GM12864 (cell line): ENCODE measurements around the gene PTPRM.

Source experiments
- DNase-seq: peaks from one replicate; pipeline ENCODE4 v3.0.0-alpha.2; 2011; ENCODE audit warnings: low read depth
- H3K4me3 ChIP-seq: 2 replicates; pipeline ENCODE4 v1.5.1; 2011; ENCODE audit warnings: mild to moderate bottlenecking, low read depth, low read length, control low read depth
- CTCF ChIP-seq: IDR thresholded peaks from 2 replicates; pipeline ENCODE4 v1.5.1; 2011; ENCODE audit warnings: low read depth, mild to moderate bottlenecking, moderate library complexity, low read length, control low read depth, inconsistent platforms; ENCODE audit errors: missing control alignments

PTPRM gene

GRCh38 chr18:8296886-8297616, 729.9 kb downstream of the PTPRM start:
- TF ChIP-seq CTCF: no peak
- DNase-seq: no peak
- H3K4me3 ChIP-seq: no peak overlapping the region

GRCh38 chr18:8298186-8298585, 731.1 kb downstream of the PTPRM start:
- no peak overlapping the region for H3K4me3 ChIP-seq
- no peak for DNase-seq
- TF ChIP-seq CTCF: no peak

- no peak overlapping the region for H3K4me3 ChIP-seq
- no peak for TF ChIP-seq CTCF
- DNase-seq: no peak
Observed at GRCh38 chr18:8299054-8299980, 732.2 kb downstream of the PTPRM start.

- no peak for TF ChIP-seq CTCF
- no peak for DNase-seq
- no peak overlapping the region for H3K4me3 ChIP-seq
Observed at GRCh38 chr18:8300751-8301410, 733.8 kb downstream of the PTPRM start.

- no peak for DNase-seq
- H3K4me3 ChIP-seq: no peak overlapping the region
- no peak for TF ChIP-seq CTCF
Observed at GRCh38 chr18:8301427-8302172, 734.5 kb downstream of the PTPRM start.

GRCh38 chr18:8303151-8303755, 736.1 kb downstream of the PTPRM start:
- no peak overlapping the region for H3K4me3 ChIP-seq
- no peak for TF ChIP-seq CTCF
- DNase-seq: no peak
